ENCODE measurements around the gene CDK14.
A peak's percentile ranks its signal among the peaks of the same experiment; 100 is the strongest.

The CDK14 gene

DNA sequence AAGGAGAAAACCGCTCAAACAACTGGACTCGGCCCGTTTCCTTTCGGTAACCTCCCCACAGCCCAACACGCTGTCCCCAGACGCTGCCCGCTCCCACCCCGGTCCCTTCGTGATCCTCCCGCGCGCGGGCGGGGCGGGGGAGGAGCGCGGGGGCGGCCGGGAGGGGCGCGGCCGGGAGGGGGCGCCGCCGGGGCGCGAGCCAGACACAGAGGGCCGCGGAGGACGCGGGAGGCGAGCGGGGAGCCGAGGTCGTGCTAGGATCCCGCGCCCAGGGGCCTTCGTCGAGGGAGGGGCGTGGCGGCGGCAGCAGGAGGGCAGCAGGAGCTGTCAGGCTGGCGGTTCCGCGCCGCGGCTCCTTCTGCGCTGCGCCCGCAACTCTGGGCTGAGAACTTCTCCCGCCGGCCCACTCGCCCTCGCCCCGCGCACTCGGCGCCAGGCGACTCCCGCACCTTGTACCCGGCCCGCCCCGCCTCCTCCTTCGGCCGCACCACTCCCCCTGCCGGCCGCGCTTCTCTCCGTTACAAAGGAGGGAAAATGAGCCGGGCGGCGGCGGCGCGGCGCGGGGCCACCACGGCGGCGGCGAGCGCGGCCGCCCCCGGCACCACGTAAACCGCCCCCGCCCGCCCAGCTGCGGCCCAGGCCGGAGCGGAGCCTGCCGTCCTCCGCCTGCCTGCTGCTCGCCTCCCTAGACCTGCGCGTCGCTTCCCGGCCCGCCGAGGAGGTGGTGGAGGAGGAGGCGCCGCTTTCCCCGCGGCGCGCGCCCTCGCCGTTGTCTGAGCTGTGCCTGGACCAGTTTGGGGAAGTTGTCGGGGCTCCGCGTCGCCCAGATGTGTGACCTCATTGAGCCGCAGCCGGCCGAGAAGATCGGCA lies at the start of gene CDK14:
CDK14 (plus strand) TSS at position 521 of the 870 bp plus-strand sequence; CDS start at position 828, 307 bp downstream.
- DNase-seq (ENCODE audit: low spot score): peak; percentile 56
- Mint-ChIP-seq H3K27me3 (ENCODE audit: low read depth) (peaks cover 56% of the 10 kb centered on the region), H3K9me3 (no peaks in the 10 kb centered on the region), H3K4me3 (peak within 1 kb of the TSS; percentile 79), H3K4me1 (ENCODE audit: low read depth) (peaks cover 11% of the 10 kb centered on the region), H3K36me3 (ENCODE audit: low read depth) (no peaks in the 10 kb centered on the region), H3K27ac (no peak within 1 kb of the TSS)

DNA sequence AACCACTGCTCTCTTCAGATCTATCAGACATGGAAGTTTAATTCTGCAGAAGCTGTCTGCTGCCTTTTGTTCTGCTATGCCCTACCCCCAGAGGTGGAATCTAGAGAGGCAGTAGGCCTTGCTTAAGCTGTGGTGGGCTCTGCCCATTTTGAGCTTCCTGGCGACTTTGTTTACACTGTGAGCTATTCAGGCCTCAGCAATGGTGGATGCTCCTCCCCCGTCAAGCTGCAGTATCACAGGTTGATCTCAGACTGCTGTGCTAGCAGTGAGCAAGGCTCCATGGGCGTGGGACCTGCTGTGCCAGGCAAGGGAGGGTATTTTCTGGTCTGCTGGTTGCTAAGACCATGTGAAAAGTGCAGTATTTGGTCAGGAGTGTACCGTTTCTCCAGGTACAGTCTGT lies 45.1 kb upstream of the CDK14 start:
- no peaks in the 10 kb centered on the region for H3K4me1 Mint-ChIP-seq (ENCODE audit: low read depth)
- no peak for DNase-seq (ENCODE audit: low spot score)
- H3K9me3 Mint-ChIP-seq: no peaks in the 10 kb centered on the region

DNA sequence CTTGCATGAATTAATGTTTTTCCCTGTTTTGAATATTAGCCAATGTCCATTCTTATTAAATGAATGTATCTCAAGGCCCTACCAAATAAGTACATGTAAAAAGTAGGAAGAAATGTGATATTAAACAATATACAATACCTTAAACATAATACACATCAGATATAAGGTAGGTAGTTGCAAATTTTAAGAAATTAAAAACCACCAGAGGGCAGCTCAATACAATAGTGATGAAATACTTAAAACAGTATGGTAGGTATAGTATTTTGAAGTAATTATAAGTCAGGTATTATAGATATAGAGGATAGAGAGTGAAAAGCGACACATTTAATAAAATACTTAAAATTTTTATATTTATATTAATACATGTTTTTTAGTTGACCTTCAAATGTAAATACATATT lies 43.6 kb upstream of the CDK14 start:
- DNase-seq (ENCODE audit: low spot score): no peak
- peaks cover 4% of the 10 kb centered on the region for H3K27me3 Mint-ChIP-seq (ENCODE audit: low read depth)

More for the DNA sequence above, 45.1 kb upstream of the CDK14 start:
- Mint-ChIP-seq H3K27me3 (ENCODE audit: low read depth) (peaks cover 4% of the 10 kb centered on the region), H3K4me3 (no peak overlapping the region), H3K36me3 (ENCODE audit: low read depth) (no peaks in the 10 kb centered on the region), H3K27ac (no peak overlapping the region)

DNA sequence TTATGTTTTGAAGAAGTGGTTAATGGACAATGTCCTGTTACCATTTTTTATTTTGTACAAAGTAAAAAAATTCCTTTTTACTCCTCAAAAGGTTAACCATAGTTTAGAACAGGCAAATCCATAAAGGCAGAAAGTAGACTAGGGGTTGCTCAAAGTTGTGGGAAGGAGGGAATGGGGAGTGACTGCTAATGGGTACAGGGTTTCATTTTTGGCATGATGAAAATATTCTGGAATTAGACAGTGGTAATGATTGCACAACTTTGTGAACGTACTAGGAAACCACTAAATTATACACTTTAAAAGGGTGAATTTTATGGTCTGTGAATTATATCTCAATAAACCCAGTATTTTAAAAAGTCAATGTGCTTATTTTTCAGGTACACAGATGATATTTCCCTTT lies 35.4 kb upstream of the CDK14 start:
- DNase-seq (ENCODE audit: low spot score): no peak
- no peaks in the 10 kb centered on the region for H3K4me1 Mint-ChIP-seq (ENCODE audit: low read depth)
- no peaks in the 10 kb centered on the region for H3K36me3 Mint-ChIP-seq (ENCODE audit: low read depth)
- no peaks in the 10 kb centered on the region for H3K27me3 Mint-ChIP-seq (ENCODE audit: low read depth)
- H3K27ac Mint-ChIP-seq: no peak overlapping the region
- no peak overlapping the region for H3K4me3 Mint-ChIP-seq
- no peaks in the 10 kb centered on the region for H3K9me3 Mint-ChIP-seq

More for the DNA sequence above, 43.6 kb upstream of the CDK14 start:
- no peak overlapping the region for H3K4me3 Mint-ChIP-seq
- no peaks in the 10 kb centered on the region for H3K36me3 Mint-ChIP-seq (ENCODE audit: low read depth)
- no peaks in the 10 kb centered on the region for H3K4me1 Mint-ChIP-seq (ENCODE audit: low read depth)
- no peaks in the 10 kb centered on the region for H3K9me3 Mint-ChIP-seq
- no peak overlapping the region for H3K27ac Mint-ChIP-seq

DNA sequence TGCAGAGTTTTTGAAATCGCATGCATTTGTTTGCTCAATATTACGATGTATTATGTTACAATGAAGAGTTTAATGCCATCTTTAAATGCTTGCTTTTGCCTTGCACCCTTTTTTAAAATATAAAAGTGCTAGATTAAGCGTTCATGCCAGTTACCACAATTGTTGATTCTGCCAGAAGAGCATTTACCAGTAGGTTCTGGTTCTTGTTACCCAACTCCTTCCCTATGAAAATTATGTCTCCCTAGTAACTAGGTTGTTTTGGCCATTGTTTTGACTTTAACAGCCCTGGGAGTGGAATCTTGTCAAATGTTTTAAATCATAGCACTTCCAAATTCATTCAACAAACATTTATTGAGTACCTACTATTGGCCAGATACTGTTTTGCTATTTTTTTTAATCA lies 32.8 kb upstream of the CDK14 start:
- no peak for DNase-seq (ENCODE audit: low spot score)
- Mint-ChIP-seq H3K36me3 (ENCODE audit: low read depth) (no peaks in the 10 kb centered on the region), H3K4me1 (ENCODE audit: low read depth) (no peaks in the 10 kb centered on the region), H3K4me3 (no peak overlapping the region), H3K27me3 (ENCODE audit: low read depth) (no peaks in the 10 kb centered on the region), H3K27ac (no peak overlapping the region), H3K9me3 (no peaks in the 10 kb centered on the region)

DNA sequence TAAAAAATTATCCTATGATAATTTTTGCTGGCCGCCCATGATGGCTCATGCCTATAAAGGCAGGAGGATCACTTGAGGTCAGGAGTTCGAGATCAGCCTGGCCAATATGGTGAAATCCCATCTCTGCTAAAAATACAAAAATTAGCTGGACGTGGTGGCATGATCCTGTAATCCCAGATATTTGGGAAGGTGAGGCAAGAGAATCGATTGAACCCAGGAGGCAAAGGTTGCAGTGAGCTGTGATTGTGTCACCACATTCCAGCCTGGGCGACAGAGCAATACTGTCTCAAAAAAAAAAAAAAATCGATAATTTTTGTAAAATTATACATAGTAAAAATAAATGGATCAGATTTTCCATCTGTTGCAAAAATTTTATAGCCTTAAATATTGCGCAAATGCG lies 31.7 kb upstream of the CDK14 start:
- Mint-ChIP-seq H3K4me1 (ENCODE audit: low read depth) (no peaks in the 10 kb centered on the region), H3K27me3 (ENCODE audit: low read depth) (no peaks in the 10 kb centered on the region), H3K36me3 (ENCODE audit: low read depth) (no peaks in the 10 kb centered on the region), H3K4me3 (no peak overlapping the region), H3K9me3 (no peaks in the 10 kb centered on the region), H3K27ac (no peak overlapping the region)
- DNase-seq (ENCODE audit: low spot score): no peak

DNA sequence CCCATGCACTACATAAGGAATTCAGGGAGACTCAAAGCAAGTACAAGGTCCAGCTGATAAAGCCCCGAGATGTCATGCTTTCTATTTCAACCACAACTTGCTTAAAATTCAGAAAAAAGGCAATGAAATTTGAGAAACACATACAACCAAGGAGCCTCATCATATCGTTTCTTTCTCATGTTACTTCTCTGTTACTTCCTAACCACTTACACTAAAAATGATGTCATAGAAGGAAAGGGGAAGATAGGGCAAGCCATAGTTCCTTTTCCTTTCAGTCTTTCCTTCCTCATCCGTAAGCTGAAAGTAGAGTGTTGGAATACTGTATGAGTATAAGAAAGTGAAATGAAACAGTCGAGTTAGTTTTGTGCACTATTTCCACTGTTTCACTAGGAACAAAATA lies 27.9 kb upstream of the CDK14 start:
- H3K27me3 Mint-ChIP-seq (ENCODE audit: low read depth): no peaks in the 10 kb centered on the region
- H3K27ac Mint-ChIP-seq: no peak overlapping the region
- H3K4me1 Mint-ChIP-seq (ENCODE audit: low read depth): no peaks in the 10 kb centered on the region
- no peak overlapping the region for H3K4me3 Mint-ChIP-seq
- no peak for DNase-seq (ENCODE audit: low spot score)
- H3K9me3 Mint-ChIP-seq: no peaks in the 10 kb centered on the region
- H3K36me3 Mint-ChIP-seq (ENCODE audit: low read depth): no peaks in the 10 kb centered on the region

DNA sequence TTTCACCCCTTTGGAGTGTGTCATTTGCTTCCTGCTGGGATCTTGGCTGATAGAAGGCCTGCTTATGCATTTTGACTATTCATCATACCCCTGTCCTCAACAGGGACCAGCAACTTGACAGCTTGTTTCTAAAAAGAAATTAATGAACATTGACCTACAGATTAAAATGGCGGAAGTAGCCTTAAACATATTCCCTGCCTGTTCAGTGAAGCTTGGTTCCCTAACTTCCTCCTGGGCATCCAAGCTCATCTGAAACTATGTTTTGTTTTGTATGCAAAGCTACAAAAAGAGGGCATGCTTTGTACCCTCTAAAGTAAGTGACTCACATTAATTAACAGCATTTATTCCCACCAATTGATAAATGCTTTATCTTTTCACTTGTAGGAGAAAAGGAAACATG lies 26.8 kb upstream of the CDK14 start:
- Mint-ChIP-seq H3K27ac (no peak overlapping the region), H3K27me3 (ENCODE audit: low read depth) (no peaks in the 10 kb centered on the region), H3K36me3 (ENCODE audit: low read depth) (no peaks in the 10 kb centered on the region), H3K9me3 (no peaks in the 10 kb centered on the region), H3K4me3 (no peak overlapping the region), H3K4me1 (ENCODE audit: low read depth) (no peaks in the 10 kb centered on the region)
- DNase-seq (ENCODE audit: low spot score): no peak

DNA sequence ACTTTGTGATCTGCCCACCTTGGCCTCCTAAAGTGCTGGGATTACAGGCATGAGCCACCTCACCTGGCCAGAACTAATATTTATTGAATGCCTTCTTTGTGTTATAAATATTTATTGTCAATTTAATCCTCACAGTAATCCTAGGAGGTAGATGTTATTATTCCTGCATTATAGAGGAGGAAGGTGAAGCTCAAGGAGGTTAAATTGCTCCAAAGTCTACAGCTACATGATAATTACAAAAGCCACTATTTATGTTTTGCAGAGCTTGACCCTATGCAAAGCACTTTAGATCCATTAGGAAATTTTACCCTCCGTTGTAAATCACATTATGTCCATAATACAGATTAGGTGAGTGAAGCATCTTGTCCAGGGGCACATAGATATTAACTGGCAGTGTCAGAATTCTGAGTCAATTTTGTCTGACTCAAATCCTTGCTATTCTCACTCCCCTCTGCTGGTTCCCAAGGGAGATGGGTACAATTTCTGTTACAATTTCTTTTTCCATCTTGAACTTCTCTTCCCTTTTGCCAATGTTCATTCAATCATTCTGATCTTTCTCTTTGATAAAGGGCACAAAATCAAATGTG lies 25.7 kb upstream of the CDK14 start:
- DNase-seq (ENCODE audit: low spot score): no peak
- Mint-ChIP-seq H3K36me3 (ENCODE audit: low read depth) (no peaks in the 10 kb centered on the region), H3K27me3 (ENCODE audit: low read depth) (no peaks in the 10 kb centered on the region), H3K4me3 (no peak overlapping the region), H3K27ac (no peak overlapping the region), H3K9me3 (no peaks in the 10 kb centered on the region), H3K4me1 (ENCODE audit: low read depth) (no peaks in the 10 kb centered on the region)

DNA sequence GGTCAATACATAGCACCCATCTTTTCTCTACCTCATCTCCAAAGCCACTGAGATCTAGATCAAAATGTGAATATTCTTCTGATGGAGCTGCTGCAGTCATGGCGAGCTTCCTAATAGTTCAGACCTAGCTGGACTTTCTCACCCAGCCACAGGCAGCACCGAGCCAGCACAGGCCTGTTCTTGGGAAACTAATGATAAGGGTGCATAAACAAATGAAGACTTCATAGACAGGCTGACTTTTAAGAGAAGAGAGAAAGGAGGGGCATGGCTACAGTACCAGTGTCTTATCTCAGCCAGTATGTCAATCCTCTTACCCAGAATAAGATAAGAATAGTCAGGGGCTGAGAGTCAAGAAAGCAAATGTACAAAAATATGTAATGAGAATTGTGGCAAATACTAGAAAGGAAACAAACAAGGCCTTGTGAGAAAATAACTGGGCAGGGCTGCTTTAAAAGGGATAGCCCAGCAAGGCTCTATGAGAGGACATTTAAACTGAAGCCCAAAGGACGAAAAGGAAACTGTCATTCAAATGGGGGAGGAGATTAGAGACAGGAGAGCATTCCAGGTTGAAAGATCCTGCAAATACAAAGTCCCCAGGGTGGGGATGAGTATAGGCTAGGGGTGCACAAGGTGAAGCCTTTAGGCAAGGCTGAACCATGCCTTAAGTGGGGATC lies 21.8 kb upstream of the CDK14 start:
- Mint-ChIP-seq H3K4me3 (no peak overlapping the region), H3K27me3 (ENCODE audit: low read depth) (no peaks in the 10 kb centered on the region)

DNA sequence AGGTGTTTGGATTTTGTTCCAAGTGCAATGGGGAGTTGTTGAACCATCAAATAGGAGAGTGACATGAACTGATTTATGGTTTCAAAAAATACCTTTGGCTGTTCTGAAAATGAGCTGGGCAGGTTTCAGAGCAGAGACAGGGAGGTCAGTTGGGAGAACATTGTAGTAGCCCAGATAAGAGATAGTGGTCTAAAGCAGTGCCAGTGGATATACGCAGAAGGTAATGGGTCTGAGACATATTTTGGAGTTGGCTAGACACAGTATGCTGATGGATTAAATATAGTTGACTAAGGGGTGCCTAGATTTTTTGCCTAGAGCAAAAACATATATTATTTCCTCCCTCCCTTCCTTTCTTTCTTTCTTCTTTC lies 21.3 kb upstream of the CDK14 start:
- no peaks in the 10 kb centered on the region for H3K9me3 Mint-ChIP-seq
- H3K36me3 Mint-ChIP-seq (ENCODE audit: low read depth): no peaks in the 10 kb centered on the region
- no peak for DNase-seq (ENCODE audit: low spot score)
- H3K4me1 Mint-ChIP-seq (ENCODE audit: low read depth): no peaks in the 10 kb centered on the region
- no peak overlapping the region for H3K27ac Mint-ChIP-seq
- no peak overlapping the region for H3K4me3 Mint-ChIP-seq
- no peaks in the 10 kb centered on the region for H3K27me3 Mint-ChIP-seq (ENCODE audit: low read depth)

More for the DNA sequence above, 21.8 kb upstream of the CDK14 start:
- Mint-ChIP-seq H3K27ac (no peak overlapping the region), H3K36me3 (ENCODE audit: low read depth) (no peaks in the 10 kb centered on the region), H3K4me1 (ENCODE audit: low read depth) (no peaks in the 10 kb centered on the region), H3K9me3 (no peaks in the 10 kb centered on the region)
- DNase-seq (ENCODE audit: low spot score): no peak

DNA sequence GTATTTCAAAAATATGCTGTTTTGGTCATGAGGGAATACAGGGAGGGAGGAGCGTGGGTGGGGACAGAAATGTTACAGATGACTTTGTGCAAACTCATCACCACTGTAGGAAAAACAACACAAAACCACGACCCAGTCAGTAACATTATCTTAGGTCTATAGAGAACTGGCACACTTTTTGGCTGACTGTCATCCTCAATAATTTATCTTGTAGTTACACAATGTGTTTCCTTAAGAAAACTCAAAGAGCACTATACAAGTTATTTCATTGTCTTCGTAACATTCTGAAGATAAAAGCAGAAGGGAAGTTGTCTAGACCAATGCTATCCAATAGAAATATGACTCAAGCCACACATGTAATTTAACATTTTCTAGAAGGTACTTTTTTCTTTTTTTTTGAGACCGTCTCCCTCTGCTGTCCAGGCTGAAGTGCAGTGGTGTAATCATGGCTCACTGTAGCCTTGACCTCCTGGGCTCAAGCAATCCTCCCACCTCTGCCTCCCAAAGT lies 16.9 kb upstream of the CDK14 start:
- Mint-ChIP-seq H3K27ac (no peak overlapping the region), H3K27me3 (ENCODE audit: low read depth) (no peaks in the 10 kb centered on the region), H3K36me3 (ENCODE audit: low read depth) (no peaks in the 10 kb centered on the region), H3K9me3 (no peaks in the 10 kb centered on the region), H3K4me1 (ENCODE audit: low read depth) (no peaks in the 10 kb centered on the region), H3K4me3 (no peak overlapping the region)
- no peak for DNase-seq (ENCODE audit: low spot score)

DNA sequence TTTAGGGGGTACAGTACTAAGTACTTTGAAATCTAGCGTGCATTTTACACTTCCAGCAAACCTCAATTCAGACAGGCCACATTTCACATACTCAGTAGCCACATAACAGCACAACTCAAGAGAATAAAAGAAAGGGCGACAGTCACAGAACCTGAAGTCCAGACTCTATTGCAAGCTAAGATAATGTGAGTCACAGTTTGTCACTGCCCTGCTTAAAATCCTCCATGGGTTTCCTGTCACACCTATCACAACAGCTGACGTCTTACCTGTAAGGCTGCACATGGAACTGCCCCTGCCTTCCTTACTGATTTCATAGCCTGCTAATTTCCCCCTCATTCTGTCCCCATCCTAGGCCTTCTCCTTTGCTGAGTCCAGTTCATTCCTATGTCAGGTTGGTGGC lies 16.1 kb upstream of the CDK14 start:
- Mint-ChIP-seq H3K36me3 (ENCODE audit: low read depth) (no peaks in the 10 kb centered on the region), H3K27ac (no peak overlapping the region), H3K4me3 (no peak overlapping the region), H3K9me3 (no peaks in the 10 kb centered on the region), H3K4me1 (ENCODE audit: low read depth) (no peaks in the 10 kb centered on the region), H3K27me3 (ENCODE audit: low read depth) (no peaks in the 10 kb centered on the region)
- DNase-seq (ENCODE audit: low spot score): no peak

DNA sequence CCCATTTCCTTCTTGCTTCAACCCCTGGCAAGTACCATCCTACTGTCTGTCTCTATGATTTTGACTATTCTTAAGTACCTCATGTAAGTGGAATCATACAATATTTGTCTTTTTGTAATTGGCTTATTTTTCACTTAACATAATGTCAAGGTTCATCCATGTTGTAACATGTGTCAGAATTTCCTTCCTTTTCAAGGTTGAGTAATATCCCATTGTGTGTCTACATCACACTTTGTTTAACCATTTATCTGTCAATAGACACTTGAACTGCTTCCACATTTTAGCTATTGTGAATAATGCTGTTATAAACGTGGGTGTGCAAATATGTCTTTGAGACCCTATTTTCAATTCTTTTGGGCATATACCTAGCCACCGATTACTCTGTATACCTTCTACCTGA lies 14.0 kb upstream of the CDK14 start:
- no peak overlapping the region for H3K4me3 Mint-ChIP-seq
- H3K9me3 Mint-ChIP-seq: no peaks in the 10 kb centered on the region
- no peak overlapping the region for H3K27ac Mint-ChIP-seq
- H3K4me1 Mint-ChIP-seq (ENCODE audit: low read depth): no peaks in the 10 kb centered on the region
- DNase-seq (ENCODE audit: low spot score): no peak
- H3K36me3 Mint-ChIP-seq (ENCODE audit: low read depth): no peaks in the 10 kb centered on the region
- H3K27me3 Mint-ChIP-seq (ENCODE audit: low read depth): no peaks in the 10 kb centered on the region
